Measurements from ENCODE around the gene EIPR1. TPM values are rescaled to one million over a fixed set of nuclear protein-coding genes. Genes with fewer than 3 reads are reported as not detected.

EIPR1 gene
- total and polyA plus RNA-seq, 2 donors (not counting 3 experiments of a cell fraction or from before 2014, with no cell fraction given) = 30.8 to 57.3 TPM

GRCh38 chr2:3187467-3187866 lies 190.2 kb downstream of the EIPR1 start:
- H4K20me1 ChIP-seq (replicated peaks; ENCODE audit: control insufficient read depth, extremely low read depth, insufficient read depth, low read length) = no peaks in the 10 kb centered on the region
- no peak overlapping the region for H3K4me2 ChIP-seq (ENCODE audit: insufficient read depth, low read length)
- H3K9ac ChIP-seq (replicated peaks; ENCODE audit: extremely low read depth, insufficient read depth, low read length) = no peak overlapping the region
- H3K9me3 ChIP-seq (replicated peaks; ENCODE audit: control insufficient read depth, insufficient read depth, low read length) = no peaks in the 10 kb centered on the region
- H3K36me3 ChIP-seq (ENCODE audit: control insufficient read depth in 2 of 2, extremely low read depth in 1 of 2, insufficient read depth in 2 of 2, low read length in 2 of 2) = peaks cover 0 to 2% of the 10 kb centered on the region in 2 experiments
- no peaks in the 10 kb centered on the region for H3K79me2 ChIP-seq (ENCODE audit: control insufficient read depth, insufficient read depth, low read length)
- H3K4me1 ChIP-seq (ENCODE audit: control insufficient read depth, extremely low read depth, insufficient read depth, low read length) = no peaks in the 10 kb centered on the region
- intact Hi-C loops (cut with micrococcal nuclease) (no loop called here), dilution Hi-C loops (cut with MboI; ENCODE audit: extremely low pct_ligation_motif_present, low sequenced_read_pairs) (no loop called here)
- H3K4me3 ChIP-seq (replicated peaks in 1 of 3; ENCODE audit: insufficient read depth in 1 of 3, low read depth in 1 of 3, low read length in 3 of 3) = no peak overlapping the region
- no peak for DNase-seq (ENCODE audit: low read depth, low spot score)
- H3K9me1 ChIP-seq (replicated peaks; ENCODE audit: control insufficient read depth, extremely low read depth, insufficient read depth, low read length) = no peaks in the 10 kb centered on the region
- TF ChIP-seq GATA2 (IDR thresholded peaks at IDR 0.05; ENCODE audit: insufficient read depth, insufficient read length, low read depth, low read length) = no peak
- TF ChIP-seq MAX (IDR thresholded peaks at IDR 0.05; ENCODE audit: insufficient read depth, insufficient read length) = no peak
- TF ChIP-seq FOS (IDR thresholded peaks at IDR 0.05; ENCODE audit: borderline replicate concordance, insufficient read depth, low read length) = no peak
- no peak for TF ChIP-seq JUN (IDR thresholded peaks at IDR 0.05; ENCODE audit: borderline replicate concordance, insufficient read depth, insufficient read length, low read depth)
- TF ChIP-seq POLR2AphosphoS5 (IDR thresholded peaks at IDR 0.05; ENCODE audit: insufficient read depth, low read depth, low read length) = no peak
- no peak for TF ChIP-seq EZH2 (IDR thresholded peaks at IDR 0.05; ENCODE audit: borderline replicate concordance, low read depth, low read length, severe bottlenecking)
- no peak for TF ChIP-seq CTCF (IDR thresholded peaks at IDR 0.05; ENCODE audit: extremely low read depth in 1 of 2, insufficient read depth in 1 of 2, low read depth in 1 of 2, low read length in 2 of 2)
- no peak for TF ChIP-seq POLR2A (IDR thresholded peaks at IDR 0.05; ENCODE audit: low read depth, low read length)
- no peak for TF ChIP-seq MYC (IDR thresholded peaks at IDR 0.05; ENCODE audit: low read depth, low read length)
- no peaks in the 10 kb centered on the region for H3K27me3 ChIP-seq (ENCODE audit: control insufficient read depth in 2 of 2, insufficient read depth in 2 of 2, low read length in 2 of 2)
- H3K27ac ChIP-seq (ENCODE audit: insufficient read depth, low read depth, low read length) = no peak overlapping the region
- ChIA-PET POLR2A (no interaction called here), CTCF (no interaction called here)
- BruUV-seq (replicated peaks) = no TSS peak
- no peak for FAIRE-seq
- no peak overlapping the region for H2AFZ ChIP-seq (ENCODE audit: low read depth, low read length)
